Left ventricle myocardium inferior (tissue), 1 donor: ENCODE results near the gene OR6X1. TPM values are rescaled to one million over a fixed set of nuclear protein-coding genes. Genes with fewer than 3 reads are reported as not detected.
A peak's percentile ranks its signal among the peaks of the same experiment; 100 is the strongest.
"Not testable (repeated sequence)": the region's sequence is repeated elsewhere in the genome, so short reads cannot be mapped to it uniquely, and the experiment has no call there.

Experiments
- DNase-seq: peaks from one replicate; pipeline ENCODE4 v3.0.0-alpha.2; 2020
- H3K27ac ChIP-seq: fragments of 200-600 bp; replicated peaks from 2 replicates; pipeline ENCODE4 v1.8.0; 2021
- H3K27me3 ChIP-seq: fragments of 200-600 bp; 2 replicates; pipeline ENCODE4 v1.8.0; 2021; ENCODE audit warnings: low read depth
- H3K36me3 ChIP-seq: fragments of 200-600 bp; 2 replicates; pipeline ENCODE4 v1.8.0; 2021
- H3K4me1 ChIP-seq: fragments of 200-600 bp; 2 replicates; pipeline ENCODE4 v1.8.0; 2021
- H3K4me3 ChIP-seq: fragments of 200-600 bp; 2 replicates; pipeline ENCODE4 v1.8.0; 2021; ENCODE audit warnings: mild to moderate bottlenecking, moderate library complexity
- H3K9me3 ChIP-seq: fragments of 200-600 bp; replicated peaks from 2 replicates; pipeline ENCODE4 v1.8.0; 2021
- intact Hi-C: fragments of 100-400 bp; cut with micrococcal nuclease; formaldehyde crosslinking; loops from one replicate; pipeline ENCODE4 v1.11.0; 2022
- total RNA-seq: library from RNA; stranded (reverse); fragmentation: NEBNext Ultra II Directional; extraction: Animal tissue kit (Norgen Biotek cat#: 25700); gene quantifications from one replicate; pipeline ENCODE4 v1.2.1, GENCODE V29; 2021
- TF ChIP-seq, protein P1 (sequence below): fragments of 200-600 bp; IDR thresholded peaks from 2 replicates; pipeline ENCODE4 v1.8.0; 2021; ENCODE audit warnings: antibody characterized with exemption, mild to moderate bottlenecking, borderline replicate concordance
- donor health status: DM: no; HTN: yes; CAD: no; lungs with severe emphysema.

OR6X1 gene
- total RNA-seq, 1 donor from 2014 or later: not detected

DNA sequence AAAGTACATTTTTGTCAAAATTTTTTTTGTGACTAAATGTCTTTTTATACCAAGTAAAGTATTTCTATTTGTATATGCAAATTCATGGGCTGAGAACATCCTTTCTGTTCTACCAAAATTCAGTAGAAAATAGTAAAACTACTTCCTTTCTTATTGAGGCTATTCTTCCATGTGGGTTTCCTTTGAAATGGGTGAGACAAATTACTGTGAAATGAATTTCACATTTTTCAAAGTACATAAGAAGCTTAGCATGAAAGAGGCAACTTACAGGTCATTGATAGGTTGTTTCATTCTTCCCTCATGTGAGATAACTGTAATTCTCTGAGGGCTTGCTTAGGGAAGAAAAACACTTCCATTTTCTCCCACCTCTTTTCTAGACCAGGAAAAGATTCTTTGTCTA, 1.0 kb upstream of the OR6X1 start:
- DNase-seq: no peak
- Histone ChIP-seq H3K27ac (no peak overlapping the region), H3K4me1 (no peaks in the 10 kb centered on the region), H3K36me3 (no peaks in the 10 kb centered on the region), H3K4me3 (no peak overlapping the region), H3K27me3 (no peaks in the 10 kb centered on the region), H3K9me3 (no peaks in the 10 kb centered on the region)
- intact Hi-C loops: no loop called here
- TF ChIP-seq, protein P1, sequence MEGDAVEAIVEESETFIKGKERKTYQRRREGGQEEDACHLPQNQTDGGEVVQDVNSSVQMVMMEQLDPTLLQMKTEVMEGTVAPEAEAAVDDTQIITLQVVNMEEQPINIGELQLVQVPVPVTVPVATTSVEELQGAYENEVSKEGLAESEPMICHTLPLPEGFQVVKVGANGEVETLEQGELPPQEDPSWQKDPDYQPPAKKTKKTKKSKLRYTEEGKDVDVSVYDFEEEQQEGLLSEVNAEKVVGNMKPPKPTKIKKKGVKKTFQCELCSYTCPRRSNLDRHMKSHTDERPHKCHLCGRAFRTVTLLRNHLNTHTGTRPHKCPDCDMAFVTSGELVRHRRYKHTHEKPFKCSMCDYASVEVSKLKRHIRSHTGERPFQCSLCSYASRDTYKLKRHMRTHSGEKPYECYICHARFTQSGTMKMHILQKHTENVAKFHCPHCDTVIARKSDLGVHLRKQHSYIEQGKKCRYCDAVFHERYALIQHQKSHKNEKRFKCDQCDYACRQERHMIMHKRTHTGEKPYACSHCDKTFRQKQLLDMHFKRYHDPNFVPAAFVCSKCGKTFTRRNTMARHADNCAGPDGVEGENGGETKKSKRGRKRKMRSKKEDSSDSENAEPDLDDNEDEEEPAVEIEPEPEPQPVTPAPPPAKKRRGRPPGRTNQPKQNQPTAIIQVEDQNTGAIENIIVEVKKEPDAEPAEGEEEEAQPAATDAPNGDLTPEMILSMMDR: no peak

DNA sequence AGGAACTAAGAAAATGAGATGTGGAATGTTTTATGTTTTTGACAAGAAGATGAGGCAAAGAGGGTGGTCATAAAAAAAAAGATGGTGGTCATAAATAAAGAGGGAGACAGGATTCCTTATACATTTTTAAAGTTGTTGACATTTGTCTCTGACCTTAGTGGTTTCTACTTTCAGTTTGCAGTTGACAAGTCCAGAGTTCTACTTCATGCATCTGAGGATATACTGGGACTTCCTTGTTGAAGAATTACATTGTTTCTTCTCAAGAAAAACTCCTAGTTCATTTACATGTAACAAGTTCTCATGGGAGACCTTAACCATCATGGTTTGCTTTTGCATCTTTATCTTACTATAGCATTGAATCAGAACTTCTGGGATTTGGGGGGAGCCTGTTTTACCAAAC, 1.2 kb downstream of the OR6X1 start:
- Histone ChIP-seq H3K27me3 (peaks cover 6% of the 10 kb centered on the region), H3K9me3 (peaks cover 10% of the 10 kb centered on the region), H3K4me1 (no peaks in the 10 kb centered on the region), H3K36me3 (no peaks in the 10 kb centered on the region), H3K4me3 (no peak overlapping the region), H3K27ac (no peak overlapping the region)
- TF ChIP-seq, protein P1: no peak
- intact Hi-C loops: no loop called here
- DNase-seq: no peak

DNA sequence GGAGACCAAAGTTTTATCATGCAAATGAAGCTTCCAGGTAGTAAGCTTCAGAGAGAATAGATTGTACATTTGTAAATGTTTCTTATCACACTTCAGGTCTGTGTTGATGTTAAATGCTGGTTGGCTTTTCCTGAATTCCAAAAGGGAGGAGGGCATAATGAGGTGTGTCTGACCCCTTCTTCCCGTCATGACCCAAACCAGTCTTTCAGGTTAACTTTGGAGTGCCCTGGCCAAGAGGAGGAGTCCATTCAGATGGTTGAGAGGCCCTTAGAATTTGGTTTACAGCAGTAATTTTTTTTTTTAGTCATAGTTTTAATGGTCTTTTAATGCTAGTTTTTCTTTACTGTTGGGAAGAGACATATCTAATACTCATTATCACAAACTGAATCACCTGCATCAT, 2.5 kb downstream of the OR6X1 start:
- no peaks in the 10 kb centered on the region for H3K4me1 ChIP-seq
- intact Hi-C loops: no loop called here

DNA sequence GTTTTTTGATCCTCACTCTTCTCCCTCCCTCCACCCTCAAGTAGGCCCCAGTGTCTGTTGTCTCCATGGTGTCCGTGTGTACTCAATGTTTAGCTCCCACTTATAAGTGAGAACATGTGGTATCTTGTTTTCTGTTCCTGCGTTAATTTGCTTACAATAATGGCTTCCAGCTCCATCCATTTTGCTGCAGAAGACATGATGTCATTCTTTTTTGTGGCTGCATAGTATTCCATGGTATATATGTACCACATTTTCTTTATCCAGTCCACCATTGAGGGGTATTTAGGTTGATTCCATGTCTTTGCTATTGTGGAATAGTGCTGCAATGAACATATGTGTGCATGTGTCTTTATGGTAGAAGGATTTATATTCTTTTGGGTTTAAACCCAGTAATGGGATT, 6.0 kb downstream of the OR6X1 start:
- H3K4me3 ChIP-seq, H3K9me3 ChIP-seq, H3K36me3 ChIP-seq, H3K27ac ChIP-seq, intact Hi-C loops, DNase-seq, H3K27me3 ChIP-seq, H3K4me1 ChIP-seq: not testable (repeated sequence)

More for the DNA sequence above, 2.5 kb downstream of the OR6X1 start:
- H3K27ac ChIP-seq: no peak overlapping the region
- TF ChIP-seq, protein P1: no peak
- DNase-seq: no peak
- peaks cover 10% of the 10 kb centered on the region for H3K9me3 ChIP-seq
- peaks cover 6% of the 10 kb centered on the region for H3K27me3 ChIP-seq
- H3K4me3 ChIP-seq: no peak overlapping the region
- H3K36me3 ChIP-seq: no peaks in the 10 kb centered on the region

DNA sequence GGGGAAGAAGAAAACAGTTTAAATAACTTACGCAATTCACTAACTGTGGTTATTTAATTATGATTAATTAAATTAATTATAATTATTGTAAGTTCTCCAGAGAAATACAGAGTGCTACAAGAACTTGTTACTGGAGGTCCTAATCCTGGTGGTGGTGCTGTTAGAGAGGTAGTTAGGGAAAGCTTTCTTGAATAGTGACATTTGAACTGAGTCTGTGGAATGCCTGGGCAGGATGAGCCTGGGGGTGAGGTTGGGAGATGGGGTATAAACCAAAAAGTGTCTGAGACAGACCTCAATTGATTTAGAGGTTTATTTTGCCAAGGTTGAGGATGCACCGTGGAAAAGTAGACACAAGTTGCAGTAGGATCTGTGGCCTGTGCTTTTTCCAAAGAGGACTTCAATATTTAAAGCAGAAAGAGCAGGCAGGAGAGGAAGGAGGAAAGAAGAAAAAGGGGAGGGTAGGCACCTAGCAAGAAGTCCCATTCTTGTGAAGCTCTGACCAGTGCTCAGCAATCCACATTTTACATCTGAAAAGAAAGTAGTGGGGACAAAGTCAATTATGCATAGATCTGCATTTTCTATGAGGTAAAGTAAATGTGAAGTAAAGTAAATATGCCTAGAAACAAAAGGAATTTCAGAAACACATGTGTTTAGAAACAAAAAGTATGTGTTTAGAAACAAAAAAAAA, 8.4 kb downstream of the OR6X1 start:
- Histone ChIP-seq H3K27ac (no peak overlapping the region), H3K36me3 (no peaks in the 10 kb centered on the region), H3K4me3 (no peak overlapping the region), H3K4me1 (peaks cover 13% of the 10 kb centered on the region), H3K9me3 (peaks cover 10% of the 10 kb centered on the region), H3K27me3 (peaks cover 6% of the 10 kb centered on the region)
- TF ChIP-seq, protein P1: no peak
- no peak for DNase-seq
- intact Hi-C loops: no loop called here

DNA sequence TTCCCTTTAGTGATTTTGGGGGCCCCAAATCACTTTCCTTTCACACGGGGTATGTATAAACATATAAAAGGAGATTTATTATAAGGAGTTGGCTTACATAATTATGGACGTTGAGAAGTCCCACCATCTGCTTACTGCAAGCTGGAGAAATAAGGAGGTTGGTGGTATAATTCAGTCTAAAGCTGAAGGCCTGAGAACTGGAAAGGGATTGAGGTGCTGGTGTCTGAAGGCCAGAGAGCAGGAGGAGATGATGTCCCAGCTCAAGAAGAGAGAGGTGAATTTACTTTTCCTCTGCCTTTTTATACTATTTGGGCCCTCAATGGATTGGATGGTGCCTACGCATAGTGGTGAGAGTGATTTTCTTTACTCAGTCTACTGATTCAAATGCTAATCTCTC, 11.6 kb downstream of the OR6X1 start:
- DNase-seq: no peak
- TF ChIP-seq, protein P1: no peak

More for the DNA sequence above, 11.6 kb downstream of the OR6X1 start:
- intact Hi-C loops: no loop called here
- Histone ChIP-seq H3K4me3 (peak overlapping the region; percentile 95), H3K27ac (no peak overlapping the region), H3K9me3 (no peaks in the 10 kb centered on the region), H3K4me1 (peaks cover 26% of the 10 kb centered on the region), H3K27me3 (no peaks in the 10 kb centered on the region), H3K36me3 (peaks cover 4% of the 10 kb centered on the region)
